Stimulated activated naive B cell treated with anti-CD40 and anti-IgM and Interleukin-4, amounts not matched to agents 10 μg/mL and 1 μg/mL and 100 μg/mL, for 72 hours (primary cell): Measurements from ENCODE around the gene SPEG.

Experiments used
- ATAC-seq, 2 donors: fragments of 150-1000 bp; cut with Tn5 transposase; replicated peaks; 2 replicates each; pipeline ENCODE4 v1.10.0; 2021; ENCODE audit warnings: moderate library complexity in 1 of 2
- DNase-seq: peaks from one replicate; pipeline ENCODE4 v3.0.0; 2021
- H3K27ac Mint-ChIP-seq: one replicate; pipeline ENCODE4 v1.8.0; 2022; ENCODE audit warnings: mild to moderate bottlenecking, mixed read lengths
- H3K27me3 Mint-ChIP-seq, 2 donors: one replicate each; pipeline ENCODE4 v1.8.0; 2022; ENCODE audit warnings: mixed read lengths in 2 of 2
- H3K36me3 Mint-ChIP-seq, 2 donors: one replicate each; pipeline ENCODE4 v1.8.0; 2022; ENCODE audit warnings: mixed read lengths in 2 of 2, mild to moderate bottlenecking in 1 of 2
- H3K4me1 Mint-ChIP-seq, 2 donors: one replicate each; pipeline ENCODE4 v1.8.0; 2022; ENCODE audit warnings: mixed read lengths in 2 of 2, mild to moderate bottlenecking in 1 of 2
- H3K4me3 Mint-ChIP-seq, 2 donors: one replicate each; pipeline ENCODE4 v1.8.0; 2022; ENCODE audit warnings: mild to moderate bottlenecking in 2 of 2, mixed read lengths in 2 of 2, moderate library complexity in 1 of 2
- H3K9me3 Mint-ChIP-seq, 2 donors: one replicate each; pipeline ENCODE4 v1.8.0; 2022; ENCODE audit warnings: mixed read lengths in 2 of 2, mild to moderate bottlenecking in 1 of 2

The SPEG gene

DNA sequence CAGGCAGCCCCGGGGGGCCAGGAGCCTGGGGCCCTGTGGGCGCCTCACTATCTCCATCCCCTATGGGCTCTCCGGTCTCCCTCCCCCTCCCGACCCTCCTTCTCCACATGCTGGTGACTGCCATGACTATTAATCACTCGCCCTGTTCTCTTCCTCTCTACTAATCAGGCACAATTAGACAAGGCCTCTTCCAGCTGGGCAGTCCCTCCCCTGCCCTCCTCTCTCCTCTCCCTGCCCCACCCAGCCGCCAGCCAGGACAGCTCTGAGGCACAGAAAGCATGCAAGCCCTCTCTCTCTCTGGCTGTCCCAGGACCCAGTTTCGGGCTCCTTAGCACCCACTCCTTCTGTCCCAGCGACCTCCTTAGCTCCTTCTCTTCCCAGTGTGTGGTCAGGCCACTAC is 85.4 kb downstream of the SPEG start:
- Mint-ChIP-seq H3K4me1 (peaks cover 12 to 19% of the 10 kb centered on the region in 2 donors), H3K36me3 (no peaks in the 10 kb centered on the region), H3K27me3 (peaks cover 81 to 87% of the 10 kb centered on the region in 2 donors), H3K9me3 (no peaks in the 10 kb centered on the region), H3K4me3 (no peak overlapping the region), H3K27ac (no peak overlapping the region)
- ATAC-seq (no peak), DNase-seq (no peak)

DNA sequence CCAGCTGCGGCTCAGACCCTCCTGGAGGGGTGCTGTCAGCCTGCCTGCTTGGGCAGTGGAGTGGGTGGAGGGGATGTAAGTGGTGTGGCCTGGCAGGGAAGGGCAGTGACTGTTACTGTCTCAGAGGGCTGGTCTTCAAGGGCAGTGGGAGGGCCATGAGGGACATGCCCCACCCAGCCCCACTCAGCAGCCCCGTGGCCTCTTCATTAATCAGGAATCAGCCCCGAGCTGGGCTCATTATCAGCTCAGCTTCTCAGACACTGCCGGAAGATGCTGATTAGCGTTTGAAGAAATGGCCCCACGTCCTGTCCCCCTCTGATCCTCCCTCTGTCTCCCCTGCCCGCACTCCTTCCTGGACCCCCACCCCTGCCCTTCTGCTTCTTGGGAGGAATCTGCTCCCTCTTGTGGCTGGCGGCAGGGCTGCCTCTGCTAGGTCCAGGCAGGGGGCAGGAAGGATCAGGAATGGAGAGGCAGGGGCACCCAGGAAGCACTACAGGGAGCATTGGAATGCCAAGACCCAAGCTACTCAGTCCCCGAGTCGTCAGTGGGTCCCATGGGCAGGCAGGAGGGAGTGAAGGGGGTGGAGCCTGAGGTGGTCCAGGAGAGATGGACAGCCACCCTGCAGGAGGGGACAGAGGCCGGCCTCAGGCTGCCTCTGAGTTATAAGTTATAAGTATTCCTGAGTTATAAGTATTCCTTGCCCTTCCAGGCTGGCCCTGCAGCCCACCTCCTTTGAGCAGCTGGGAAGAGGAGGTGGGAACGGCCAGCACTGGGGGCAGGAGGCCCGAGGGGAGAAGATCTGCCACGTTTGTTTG is 86.6 kb downstream of the SPEG start:
- H3K4me1 Mint-ChIP-seq = peaks cover 12 to 19% of the 10 kb centered on the region in 2 donors
- H3K36me3 Mint-ChIP-seq = no peaks in the 10 kb centered on the region
- H3K27me3 Mint-ChIP-seq = peaks cover 81 to 87% of the 10 kb centered on the region in 2 donors
- DNase-seq = no peak
- peak overlapping the region; percentile 22 for H3K27ac Mint-ChIP-seq
- no peaks in the 10 kb centered on the region for H3K9me3 Mint-ChIP-seq
- peak; percentile 34 to 44 for ATAC-seq
- H3K4me3 Mint-ChIP-seq = peak overlapping the region in 1 of 2 donors; percentile 49

DNA sequence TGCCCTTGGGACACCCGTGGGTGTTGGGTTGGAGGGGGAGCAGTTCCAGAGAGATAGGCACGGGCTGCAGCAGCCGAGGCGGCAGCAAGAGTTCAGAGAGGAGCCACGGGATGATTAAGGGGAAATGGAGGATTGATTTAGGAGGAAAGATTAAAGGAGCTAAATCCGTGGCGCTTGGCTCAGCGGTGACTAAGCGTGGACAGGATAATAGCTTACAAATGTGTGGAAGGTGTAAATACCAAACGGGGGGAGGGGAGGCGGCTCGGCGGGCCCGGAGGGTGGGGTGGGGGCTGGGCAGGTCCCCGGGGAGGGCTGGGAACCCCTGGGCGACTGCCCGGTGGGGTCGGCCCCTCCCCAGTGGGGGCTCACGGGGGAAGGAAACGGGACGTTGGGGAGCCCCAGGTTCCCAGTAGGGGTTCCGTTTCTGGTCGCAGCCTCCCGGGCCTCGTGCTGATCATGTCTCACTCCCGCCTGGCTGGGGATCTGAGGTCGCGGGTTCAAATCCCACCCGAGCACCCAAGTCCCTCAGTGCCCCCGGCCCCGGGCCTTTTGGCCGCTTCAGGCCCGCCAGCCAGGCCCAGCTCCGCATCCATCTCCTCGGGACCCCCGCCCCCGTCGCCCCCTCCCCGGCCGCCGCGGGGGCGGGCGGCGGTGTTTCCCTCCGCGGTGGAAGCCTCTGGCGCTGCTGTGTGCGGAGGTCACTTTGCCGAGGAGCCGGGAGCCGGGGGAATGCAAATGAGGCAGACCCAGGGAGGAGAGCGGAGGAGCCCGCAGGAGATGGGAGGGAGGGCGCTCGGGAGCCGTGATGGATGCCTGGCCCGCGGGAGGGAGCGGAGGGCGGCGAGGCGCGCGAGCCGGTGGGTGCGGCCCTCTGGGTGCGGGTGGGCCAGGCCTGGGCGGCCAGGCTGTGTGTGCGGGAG is 87.7 kb downstream of the SPEG start:
- DNase-seq (no peak), ATAC-seq (no peak)
- Mint-ChIP-seq H3K27ac (peak overlapping the region; percentile 22), H3K4me1 (peaks cover 12 to 19% of the 10 kb centered on the region in 2 donors), H3K9me3 (no peaks in the 10 kb centered on the region), H3K4me3 (peak overlapping the region; percentile 40 to 49), H3K27me3 (peaks cover 81 to 87% of the 10 kb centered on the region in 2 donors), H3K36me3 (no peaks in the 10 kb centered on the region)

DNA sequence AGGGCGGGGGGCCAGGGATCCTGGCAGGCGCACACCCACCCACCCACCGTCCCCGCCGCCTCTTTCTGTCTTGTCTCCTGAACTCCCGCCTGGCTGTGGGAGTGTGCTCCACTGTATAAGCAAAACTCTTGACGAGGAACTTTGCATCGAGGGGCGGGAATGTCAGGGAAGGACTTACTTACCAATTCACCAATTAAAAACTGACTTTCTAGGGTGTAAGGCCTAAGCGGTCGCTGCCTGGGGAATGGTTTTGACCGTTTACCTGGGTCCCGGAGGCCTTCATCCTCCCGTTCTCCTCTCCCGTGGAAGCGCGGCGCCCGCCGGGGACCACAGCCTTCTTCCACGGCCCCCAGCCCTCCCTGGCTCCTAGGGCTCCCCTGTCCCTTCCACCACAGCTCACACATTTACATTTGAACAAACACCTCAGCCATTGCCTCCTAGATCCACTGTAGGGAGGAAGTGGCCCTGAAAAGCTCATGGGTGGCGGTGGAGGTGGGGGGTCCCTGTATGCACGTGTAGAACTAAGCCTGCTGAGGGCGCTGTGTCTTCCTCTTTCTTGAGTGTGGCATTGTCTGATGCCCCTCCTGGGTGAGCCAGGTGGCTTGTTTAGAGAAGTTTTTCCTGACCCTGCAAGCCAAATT is 88.5 kb downstream of the SPEG start:
- ATAC-seq (peak; percentile 29 to 39), DNase-seq (no peak)
- no peaks in the 10 kb centered on the region for H3K36me3 Mint-ChIP-seq
- H3K4me3 Mint-ChIP-seq = no peak overlapping the region
- H3K27ac Mint-ChIP-seq = no peak overlapping the region
- peaks cover 77 to 86% of the 10 kb centered on the region in 2 donors for H3K27me3 Mint-ChIP-seq
- peaks cover 12 to 19% of the 10 kb centered on the region in 2 donors for H3K4me1 Mint-ChIP-seq
- no peaks in the 10 kb centered on the region for H3K9me3 Mint-ChIP-seq

DNA sequence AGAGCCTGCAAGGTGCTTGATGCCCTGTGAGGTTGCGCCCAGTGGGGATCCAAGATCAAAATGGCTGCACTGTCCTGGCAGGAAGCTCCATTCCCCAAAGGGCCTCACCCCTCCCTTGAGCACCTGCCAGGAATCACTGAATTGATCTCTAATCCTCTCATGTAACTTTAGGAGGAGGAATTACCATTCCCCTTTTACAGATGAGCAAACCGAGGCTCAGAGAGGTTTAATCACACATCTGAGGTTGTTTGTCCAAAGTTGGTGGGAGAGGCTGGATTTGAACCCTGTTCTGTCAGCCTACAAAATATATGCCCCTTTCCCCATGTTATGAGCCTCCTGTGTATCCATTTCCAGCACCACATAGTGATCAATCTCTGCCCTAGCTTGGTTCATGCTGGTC is 90.2 kb downstream of the SPEG start:
- H3K27ac Mint-ChIP-seq = no peak overlapping the region
- no peaks in the 10 kb centered on the region for H3K36me3 Mint-ChIP-seq
- DNase-seq (no peak), ATAC-seq (no peak)
- peaks cover 12 to 21% of the 10 kb centered on the region in 2 donors for H3K4me1 Mint-ChIP-seq
- H3K9me3 Mint-ChIP-seq = no peaks in the 10 kb centered on the region
- peaks cover 78 to 89% of the 10 kb centered on the region in 2 donors for H3K27me3 Mint-ChIP-seq
- no peak overlapping the region for H3K4me3 Mint-ChIP-seq

DNA sequence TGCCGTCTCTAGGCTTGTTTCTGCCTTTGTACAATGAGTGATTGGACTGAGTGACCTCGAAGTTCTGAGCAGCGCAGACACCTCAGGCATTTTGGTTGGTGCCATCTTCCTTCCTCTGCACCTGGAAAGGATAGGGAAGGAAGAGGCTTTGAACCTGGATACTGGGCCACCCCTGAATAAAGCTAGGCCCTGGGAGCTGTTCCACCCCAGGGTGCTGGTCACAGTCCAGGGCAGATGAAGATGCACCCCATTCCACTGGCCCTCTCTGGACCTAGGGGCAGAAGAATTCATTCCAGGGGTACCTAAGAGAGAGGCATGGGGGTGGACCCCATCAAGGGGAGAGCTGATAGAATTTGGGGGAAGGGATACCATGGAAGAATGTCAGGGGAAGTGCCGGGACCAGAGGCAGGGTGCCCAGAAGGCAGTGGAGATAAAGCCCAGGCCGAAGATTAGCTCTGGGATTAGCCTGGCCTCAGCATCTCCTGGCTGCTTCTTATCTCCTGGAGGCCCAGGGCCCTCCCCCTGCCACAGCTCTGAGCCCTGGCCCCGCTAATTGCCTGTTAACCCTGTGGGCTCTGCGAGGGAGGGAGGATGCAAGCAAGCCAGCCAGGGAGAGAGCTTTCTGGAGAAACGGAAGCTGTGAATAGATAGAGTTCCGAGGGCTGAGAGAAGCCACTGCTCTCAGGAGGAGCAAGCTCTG is 91.0 kb downstream of the SPEG start:
- H3K27me3 Mint-ChIP-seq = peaks cover 78 to 89% of the 10 kb centered on the region in 2 donors
- no peak overlapping the region for H3K4me3 Mint-ChIP-seq
- DNase-seq (no peak), ATAC-seq (no peak)
- H3K4me1 Mint-ChIP-seq = peaks cover 15 to 28% of the 10 kb centered on the region in 2 donors
- no peaks in the 10 kb centered on the region for H3K36me3 Mint-ChIP-seq
- H3K9me3 Mint-ChIP-seq = no peaks in the 10 kb centered on the region
- no peak overlapping the region for H3K27ac Mint-ChIP-seq

DNA sequence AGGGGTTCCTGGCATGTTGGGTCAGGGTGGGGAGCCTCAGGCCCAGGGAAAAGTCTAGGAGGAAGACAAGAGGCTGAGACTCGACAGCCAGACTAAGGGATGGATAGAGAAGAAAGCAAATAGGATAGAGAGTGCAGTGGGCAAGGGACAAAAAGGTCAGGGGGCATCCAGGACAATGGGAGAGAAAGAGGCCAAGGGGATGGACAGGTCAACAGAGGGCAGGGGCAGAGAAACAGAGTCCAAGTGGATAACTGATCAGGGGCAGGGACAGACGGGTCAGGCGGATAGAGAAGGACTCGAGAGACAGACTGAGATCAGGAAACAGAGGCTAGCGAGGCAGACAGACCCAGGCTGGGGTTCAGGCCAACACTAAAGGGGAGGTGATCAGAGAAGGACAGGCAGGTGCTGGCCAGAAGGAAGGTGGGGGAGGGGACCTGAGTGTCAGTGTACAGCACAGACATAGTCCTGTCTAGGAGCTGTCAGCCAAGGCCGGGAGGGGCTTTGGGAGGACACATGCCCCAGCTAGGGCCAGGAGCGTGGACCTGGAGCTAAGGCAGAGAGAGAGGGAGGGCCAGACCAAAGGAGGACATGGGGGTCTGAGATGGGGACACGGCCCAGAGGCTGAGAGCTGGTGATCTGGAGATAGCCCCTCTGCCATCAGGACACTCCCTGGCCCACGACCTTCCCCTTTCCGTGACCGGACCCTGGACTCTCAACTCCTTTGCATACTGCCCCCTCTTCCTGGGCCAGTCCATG is 91.9 kb downstream of the SPEG start:
- Mint-ChIP-seq H3K9me3 (no peaks in the 10 kb centered on the region), H3K4me1 (peaks cover 12 to 23% of the 10 kb centered on the region in 2 donors), H3K27me3 (peaks cover 81 to 89% of the 10 kb centered on the region in 2 donors), H3K27ac (no peak overlapping the region), H3K4me3 (no peak overlapping the region), H3K36me3 (no peaks in the 10 kb centered on the region)
- DNase-seq (no peak), ATAC-seq (no peak)

DNA sequence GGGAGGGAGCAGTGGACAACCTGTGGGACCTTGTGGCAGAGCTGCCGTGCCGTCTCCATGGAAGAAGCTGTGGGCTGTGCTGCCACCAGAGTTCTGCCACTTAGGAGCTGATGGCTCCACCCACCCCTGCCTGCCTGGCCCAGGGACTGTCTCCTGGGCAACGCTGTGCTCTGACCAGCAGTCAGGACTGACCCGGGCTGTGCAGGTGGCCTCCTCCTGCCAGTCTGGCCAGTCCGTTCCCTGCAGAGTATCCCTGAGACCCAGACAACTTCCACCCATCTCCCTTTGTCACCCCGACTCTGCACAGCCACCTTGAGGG is 92.4 kb downstream of the SPEG start:
- H3K4me3 Mint-ChIP-seq = no peak overlapping the region
- H3K27me3 Mint-ChIP-seq = peaks cover 79 to 88% of the 10 kb centered on the region in 2 donors
- H3K36me3 Mint-ChIP-seq = no peaks in the 10 kb centered on the region
- H3K9me3 Mint-ChIP-seq = no peaks in the 10 kb centered on the region
- no peak overlapping the region for H3K27ac Mint-ChIP-seq
- DNase-seq = no peak
- H3K4me1 Mint-ChIP-seq = peaks cover 7 to 18% of the 10 kb centered on the region in 2 donors
- ATAC-seq = no peak

DNA sequence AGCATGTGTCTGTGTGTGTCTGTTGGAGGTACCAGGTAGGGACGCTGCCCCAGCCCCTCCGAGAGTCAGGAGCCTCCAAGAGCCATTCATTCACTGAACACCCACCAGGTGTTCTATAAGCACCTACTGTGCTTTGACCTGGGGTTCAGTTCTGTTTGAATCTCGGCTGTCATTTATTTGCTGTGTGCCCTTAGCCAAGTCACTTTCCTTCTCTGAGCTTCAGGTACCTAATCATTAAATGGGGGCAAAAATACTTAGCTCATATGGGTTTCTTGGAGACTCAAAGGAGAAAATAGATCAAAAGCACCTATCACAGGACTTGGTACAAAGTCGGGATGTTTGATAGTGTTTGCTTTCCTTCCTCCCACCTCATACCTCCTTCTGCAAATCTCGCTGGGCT is 92.8 kb downstream of the SPEG start:
- Mint-ChIP-seq H3K9me3 (no peaks in the 10 kb centered on the region), H3K4me3 (no peak overlapping the region), H3K4me1 (peaks cover 6 to 16% of the 10 kb centered on the region in 2 donors), H3K27ac (no peak overlapping the region), H3K36me3 (no peaks in the 10 kb centered on the region), H3K27me3 (peaks cover 79 to 89% of the 10 kb centered on the region in 2 donors)
- no peak for DNase-seq
- ATAC-seq = no peak

DNA sequence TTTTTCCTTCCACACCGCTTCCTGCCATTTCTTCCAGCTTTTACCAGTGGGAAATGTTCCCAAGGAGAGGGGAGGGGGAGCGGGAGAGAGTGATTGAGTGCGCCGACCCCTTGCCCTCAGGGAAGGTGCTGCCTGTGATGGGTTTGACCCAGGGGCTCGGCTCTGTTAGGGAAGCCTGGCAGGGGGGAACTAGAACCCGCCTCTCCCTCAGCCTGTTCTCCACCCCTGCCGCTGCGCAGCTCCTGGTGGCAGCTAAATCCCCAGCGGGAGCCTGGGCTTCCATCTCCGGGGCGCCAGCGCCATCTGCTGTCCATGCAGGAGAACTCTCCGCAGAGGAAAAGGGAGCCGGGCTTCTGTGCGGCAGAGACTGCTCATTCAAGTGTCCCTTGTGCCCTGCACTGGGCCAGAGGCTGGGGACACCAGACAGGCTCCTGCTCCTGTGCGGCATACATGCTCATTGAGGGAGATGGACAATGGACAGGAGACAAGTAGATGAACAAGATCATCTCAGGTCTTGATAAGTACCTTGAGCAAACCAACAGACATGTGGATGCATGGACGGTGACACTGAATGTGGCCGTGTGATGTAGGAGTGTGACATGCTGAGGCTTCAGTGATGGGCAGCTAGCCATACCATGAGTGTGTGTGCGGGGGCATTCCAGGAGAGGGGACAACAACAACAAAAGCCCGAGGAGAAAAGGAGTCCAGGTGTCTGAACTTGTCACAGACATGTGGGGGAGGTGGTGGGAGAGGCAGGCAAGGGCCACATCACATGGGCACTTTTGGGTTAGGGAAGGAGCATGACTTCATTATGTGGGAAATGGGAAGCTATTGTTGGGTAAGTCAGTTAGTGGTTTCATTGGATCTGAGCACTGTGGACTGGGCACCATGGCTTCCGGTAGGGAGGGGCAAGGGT is 95.7 kb downstream of the SPEG start:
- Mint-ChIP-seq H3K36me3 (no peaks in the 10 kb centered on the region), H3K27me3 (peaks cover 74 to 84% of the 10 kb centered on the region in 2 donors), H3K9me3 (no peaks in the 10 kb centered on the region), H3K4me1 (peaks cover 3 to 8% of the 10 kb centered on the region in 2 donors), H3K27ac (no peak overlapping the region), H3K4me3 (no peak overlapping the region)
- peak; percentile 92 to 96 for ATAC-seq
- peak; percentile 77 for DNase-seq

DNA sequence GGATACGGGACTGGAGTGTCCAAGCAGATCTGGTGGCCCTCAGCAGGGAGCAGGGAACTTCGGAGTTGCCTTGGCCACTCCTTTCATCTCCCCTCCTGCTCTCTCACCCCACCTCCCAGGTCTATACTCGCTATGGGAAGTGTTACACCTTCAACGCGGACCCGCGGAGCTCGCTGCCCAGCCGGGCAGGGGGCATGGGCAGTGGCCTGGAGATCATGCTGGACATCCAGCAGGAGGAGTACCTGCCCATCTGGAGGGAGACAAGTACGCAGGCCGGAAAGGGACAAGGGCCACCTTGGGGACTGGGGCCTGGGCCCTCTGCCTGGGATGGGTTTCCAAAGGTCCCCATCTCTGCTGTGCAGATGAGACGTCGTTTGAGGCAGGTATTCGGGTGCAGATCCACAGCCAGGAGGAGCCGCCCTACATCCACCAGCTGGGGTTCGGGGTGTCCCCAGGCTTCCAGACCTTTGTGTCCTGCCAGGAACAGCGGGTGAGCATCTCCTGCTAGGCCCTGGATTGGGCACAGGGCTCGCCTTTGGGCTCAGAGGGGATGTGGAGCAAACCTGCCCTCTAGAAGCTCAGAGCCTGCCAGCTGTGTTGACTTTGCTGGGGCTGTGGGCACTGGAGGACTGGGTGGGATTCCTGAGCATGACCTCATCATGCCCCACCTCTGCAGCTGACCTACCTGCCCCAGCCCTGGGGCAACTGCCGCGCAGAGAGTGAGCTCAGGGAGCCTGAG is 97.2 kb downstream of the SPEG start:
- no peak overlapping the region for H3K4me3 Mint-ChIP-seq
- H3K27ac Mint-ChIP-seq = no peak overlapping the region
- H3K36me3 Mint-ChIP-seq = no peaks in the 10 kb centered on the region
- ATAC-seq (no peak), DNase-seq (no peak)
- H3K9me3 Mint-ChIP-seq = no peaks in the 10 kb centered on the region
- H3K27me3 Mint-ChIP-seq = peaks cover 69 to 84% of the 10 kb centered on the region in 2 donors
- peaks cover 3 to 8% of the 10 kb centered on the region in 2 donors for H3K4me1 Mint-ChIP-seq

DNA sequence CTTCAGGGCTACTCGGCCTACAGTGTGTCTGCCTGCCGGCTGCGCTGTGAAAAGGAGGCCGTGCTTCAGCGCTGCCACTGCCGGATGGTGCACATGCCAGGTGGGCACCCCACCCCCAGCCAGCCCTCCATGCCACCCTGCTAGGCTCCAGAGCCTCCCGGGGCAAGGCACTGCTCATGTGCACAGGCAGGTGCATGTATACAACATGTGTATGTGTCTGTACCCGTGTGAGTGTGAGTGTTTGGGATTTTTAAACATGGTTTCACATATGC is 97.7 kb downstream of the SPEG start:
- DNase-seq (no peak), ATAC-seq (no peak)
- Mint-ChIP-seq H3K9me3 (no peaks in the 10 kb centered on the region), H3K4me3 (no peak overlapping the region), H3K36me3 (peaks cover 3 to 4% of the 10 kb centered on the region in 2 donors), H3K27ac (no peak overlapping the region), H3K27me3 (peaks cover 69 to 84% of the 10 kb centered on the region in 2 donors), H3K4me1 (peaks cover 3 to 8% of the 10 kb centered on the region in 2 donors)
